WTC11 (cell line): ENCODE measurements around the gene PLXNA1.

Source experiments
- KAT7 ChIP-seq: sonication (generic); formaldehyde crosslinking; IDR thresholded peaks from 2 replicates; pipeline ENCODE4 v1.8.1; 2023; ENCODE audit warnings: missing genetic modification reagents, mild to moderate bottlenecking, borderline replicate concordance
- TEAD4 ChIP-seq: sonication (generic); formaldehyde crosslinking; IDR thresholded peaks from 2 replicates; pipeline ENCODE4 v1.8.0; 2022; ENCODE audit warnings: mild to moderate bottlenecking, missing genetic modification reagents
- TP53 ChIP-seq: sonication (generic); formaldehyde crosslinking; IDR thresholded peaks from 2 replicates; pipeline ENCODE4 v1.8.1; 2023; ENCODE audit warnings: mild to moderate bottlenecking, missing genetic modification reagents
- ZNF219 ChIP-seq: sonication (generic); formaldehyde crosslinking; IDR thresholded peaks from 2 replicates; pipeline ENCODE4 v1.8.0; 2023; ENCODE audit warnings: missing genetic modification reagents, mild to moderate bottlenecking, borderline replicate concordance
- ZNF317 ChIP-seq: sonication (generic); formaldehyde crosslinking; IDR thresholded peaks from 2 replicates; pipeline ENCODE4 v1.8.1; 2023; ENCODE audit warnings: low read depth, mild to moderate bottlenecking, moderate library complexity, missing genetic modification reagents, borderline replicate concordance
- TF ChIP-seq, protein P1 (sequence below): fragments of 250-450 bp; sonication (Bioruptor Pico); IDR thresholded peaks from 2 replicates; pipeline ENCODE4 v1.9.0; 2021; ENCODE audit warnings: mild to moderate bottlenecking
- TF ChIP-seq, protein P2 (sequence below): fragments of 200-600 bp; IDR thresholded peaks from 2 replicates; pipeline ENCODE4 v1.8.0; 2022; ENCODE audit warnings: antibody characterized with exemption
- TF ChIP-seq, protein P3 (sequence below): sonication (generic); formaldehyde crosslinking; IDR thresholded peaks from 2 replicates; pipeline ENCODE4 v1.8.1; 2023; ENCODE audit warnings: mild to moderate bottlenecking, missing genetic modification reagents
- TF ChIP-seq, protein P4 (sequence below): sonication (generic); formaldehyde crosslinking; IDR thresholded peaks from 2 replicates; pipeline ENCODE4 v1.8.0; 2022; ENCODE audit warnings: mild to moderate bottlenecking, missing genetic modification reagents
- TF ChIP-seq, protein P5 (sequence below): sonication (generic); formaldehyde crosslinking; IDR thresholded peaks from 2 replicates; pipeline ENCODE4 v1.8.1; 2023; ENCODE audit warnings: mild to moderate bottlenecking, missing genetic modification reagents, moderate library complexity
- TF ChIP-seq, protein P6 (sequence below): sonication (generic); formaldehyde crosslinking; IDR thresholded peaks from 2 replicates; pipeline ENCODE4 v1.8.1; 2022; ENCODE audit warnings: missing genetic modification reagents, borderline replicate concordance

DNA sequence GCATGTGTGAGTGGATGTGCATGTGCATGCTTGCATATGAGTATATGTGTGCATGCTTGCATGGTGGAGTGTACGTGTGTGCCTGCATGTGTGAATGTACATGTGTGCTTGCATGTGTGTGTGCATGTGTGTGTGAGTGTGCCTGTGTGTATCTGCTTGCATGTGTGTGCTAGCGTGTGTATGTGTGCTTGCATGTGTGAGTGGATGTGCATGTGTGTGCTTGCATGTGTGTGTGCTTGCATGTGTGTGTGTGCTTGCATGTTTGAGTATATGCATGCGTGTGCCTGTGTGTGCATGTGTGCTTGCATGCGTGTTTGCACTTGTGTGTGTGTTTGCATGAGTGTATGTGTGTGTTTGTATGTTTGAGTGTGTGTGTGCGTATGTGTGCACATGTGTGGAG lies 4.6 kb upstream of the PLXNA1 start:
- TF ChIP-seq ZNF219 (CRISPR knock-in tag) (no peak), TEAD4 (CRISPR knock-in tag) (no peak), KAT7 (no peak), TP53 (CRISPR knock-in tag) (no peak), ZNF317 (CRISPR knock-in tag) (no peak)
- TF ChIP-seq, protein P1, sequence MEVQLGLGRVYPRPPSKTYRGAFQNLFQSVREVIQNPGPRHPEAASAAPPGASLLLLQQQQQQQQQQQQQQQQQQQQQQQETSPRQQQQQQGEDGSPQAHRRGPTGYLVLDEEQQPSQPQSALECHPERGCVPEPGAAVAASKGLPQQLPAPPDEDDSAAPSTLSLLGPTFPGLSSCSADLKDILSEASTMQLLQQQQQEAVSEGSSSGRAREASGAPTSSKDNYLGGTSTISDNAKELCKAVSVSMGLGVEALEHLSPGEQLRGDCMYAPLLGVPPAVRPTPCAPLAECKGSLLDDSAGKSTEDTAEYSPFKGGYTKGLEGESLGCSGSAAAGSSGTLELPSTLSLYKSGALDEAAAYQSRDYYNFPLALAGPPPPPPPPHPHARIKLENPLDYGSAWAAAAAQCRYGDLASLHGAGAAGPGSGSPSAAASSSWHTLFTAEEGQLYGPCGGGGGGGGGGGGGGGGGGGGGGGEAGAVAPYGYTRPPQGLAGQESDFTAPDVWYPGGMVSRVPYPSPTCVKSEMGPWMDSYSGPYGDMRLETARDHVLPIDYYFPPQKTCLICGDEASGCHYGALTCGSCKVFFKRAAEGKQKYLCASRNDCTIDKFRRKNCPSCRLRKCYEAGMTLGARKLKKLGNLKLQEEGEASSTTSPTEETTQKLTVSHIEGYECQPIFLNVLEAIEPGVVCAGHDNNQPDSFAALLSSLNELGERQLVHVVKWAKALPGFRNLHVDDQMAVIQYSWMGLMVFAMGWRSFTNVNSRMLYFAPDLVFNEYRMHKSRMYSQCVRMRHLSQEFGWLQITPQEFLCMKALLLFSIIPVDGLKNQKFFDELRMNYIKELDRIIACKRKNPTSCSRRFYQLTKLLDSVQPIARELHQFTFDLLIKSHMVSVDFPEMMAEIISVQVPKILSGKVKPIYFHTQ (CRISPR knock-in tag): no peak
- TF ChIP-seq, protein P2, sequence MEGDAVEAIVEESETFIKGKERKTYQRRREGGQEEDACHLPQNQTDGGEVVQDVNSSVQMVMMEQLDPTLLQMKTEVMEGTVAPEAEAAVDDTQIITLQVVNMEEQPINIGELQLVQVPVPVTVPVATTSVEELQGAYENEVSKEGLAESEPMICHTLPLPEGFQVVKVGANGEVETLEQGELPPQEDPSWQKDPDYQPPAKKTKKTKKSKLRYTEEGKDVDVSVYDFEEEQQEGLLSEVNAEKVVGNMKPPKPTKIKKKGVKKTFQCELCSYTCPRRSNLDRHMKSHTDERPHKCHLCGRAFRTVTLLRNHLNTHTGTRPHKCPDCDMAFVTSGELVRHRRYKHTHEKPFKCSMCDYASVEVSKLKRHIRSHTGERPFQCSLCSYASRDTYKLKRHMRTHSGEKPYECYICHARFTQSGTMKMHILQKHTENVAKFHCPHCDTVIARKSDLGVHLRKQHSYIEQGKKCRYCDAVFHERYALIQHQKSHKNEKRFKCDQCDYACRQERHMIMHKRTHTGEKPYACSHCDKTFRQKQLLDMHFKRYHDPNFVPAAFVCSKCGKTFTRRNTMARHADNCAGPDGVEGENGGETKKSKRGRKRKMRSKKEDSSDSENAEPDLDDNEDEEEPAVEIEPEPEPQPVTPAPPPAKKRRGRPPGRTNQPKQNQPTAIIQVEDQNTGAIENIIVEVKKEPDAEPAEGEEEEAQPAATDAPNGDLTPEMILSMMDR: no peak
- TF ChIP-seq, protein P3, sequence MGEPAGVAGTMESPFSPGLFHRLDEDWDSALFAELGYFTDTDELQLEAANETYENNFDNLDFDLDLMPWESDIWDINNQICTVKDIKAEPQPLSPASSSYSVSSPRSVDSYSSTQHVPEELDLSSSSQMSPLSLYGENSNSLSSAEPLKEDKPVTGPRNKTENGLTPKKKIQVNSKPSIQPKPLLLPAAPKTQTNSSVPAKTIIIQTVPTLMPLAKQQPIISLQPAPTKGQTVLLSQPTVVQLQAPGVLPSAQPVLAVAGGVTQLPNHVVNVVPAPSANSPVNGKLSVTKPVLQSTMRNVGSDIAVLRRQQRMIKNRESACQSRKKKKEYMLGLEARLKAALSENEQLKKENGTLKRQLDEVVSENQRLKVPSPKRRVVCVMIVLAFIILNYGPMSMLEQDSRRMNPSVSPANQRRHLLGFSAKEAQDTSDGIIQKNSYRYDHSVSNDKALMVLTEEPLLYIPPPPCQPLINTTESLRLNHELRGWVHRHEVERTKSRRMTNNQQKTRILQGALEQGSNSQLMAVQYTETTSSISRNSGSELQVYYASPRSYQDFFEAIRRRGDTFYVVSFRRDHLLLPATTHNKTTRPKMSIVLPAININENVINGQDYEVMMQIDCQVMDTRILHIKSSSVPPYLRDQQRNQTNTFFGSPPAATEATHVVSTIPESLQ (CRISPR knock-in tag): no peak
- TF ChIP-seq, protein P4, sequence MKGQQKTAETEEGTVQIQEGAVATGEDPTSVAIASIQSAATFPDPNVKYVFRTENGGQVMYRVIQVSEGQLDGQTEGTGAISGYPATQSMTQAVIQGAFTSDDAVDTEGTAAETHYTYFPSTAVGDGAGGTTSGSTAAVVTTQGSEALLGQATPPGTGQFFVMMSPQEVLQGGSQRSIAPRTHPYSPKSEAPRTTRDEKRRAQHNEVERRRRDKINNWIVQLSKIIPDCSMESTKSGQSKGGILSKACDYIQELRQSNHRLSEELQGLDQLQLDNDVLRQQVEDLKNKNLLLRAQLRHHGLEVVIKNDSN (CRISPR knock-in tag): no peak
- TF ChIP-seq, protein P5, sequence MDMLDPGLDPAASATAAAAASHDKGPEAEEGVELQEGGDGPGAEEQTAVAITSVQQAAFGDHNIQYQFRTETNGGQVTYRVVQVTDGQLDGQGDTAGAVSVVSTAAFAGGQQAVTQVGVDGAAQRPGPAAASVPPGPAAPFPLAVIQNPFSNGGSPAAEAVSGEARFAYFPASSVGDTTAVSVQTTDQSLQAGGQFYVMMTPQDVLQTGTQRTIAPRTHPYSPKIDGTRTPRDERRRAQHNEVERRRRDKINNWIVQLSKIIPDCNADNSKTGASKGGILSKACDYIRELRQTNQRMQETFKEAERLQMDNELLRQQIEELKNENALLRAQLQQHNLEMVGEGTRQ (CRISPR knock-in tag): no peak
- TF ChIP-seq, protein P6, sequence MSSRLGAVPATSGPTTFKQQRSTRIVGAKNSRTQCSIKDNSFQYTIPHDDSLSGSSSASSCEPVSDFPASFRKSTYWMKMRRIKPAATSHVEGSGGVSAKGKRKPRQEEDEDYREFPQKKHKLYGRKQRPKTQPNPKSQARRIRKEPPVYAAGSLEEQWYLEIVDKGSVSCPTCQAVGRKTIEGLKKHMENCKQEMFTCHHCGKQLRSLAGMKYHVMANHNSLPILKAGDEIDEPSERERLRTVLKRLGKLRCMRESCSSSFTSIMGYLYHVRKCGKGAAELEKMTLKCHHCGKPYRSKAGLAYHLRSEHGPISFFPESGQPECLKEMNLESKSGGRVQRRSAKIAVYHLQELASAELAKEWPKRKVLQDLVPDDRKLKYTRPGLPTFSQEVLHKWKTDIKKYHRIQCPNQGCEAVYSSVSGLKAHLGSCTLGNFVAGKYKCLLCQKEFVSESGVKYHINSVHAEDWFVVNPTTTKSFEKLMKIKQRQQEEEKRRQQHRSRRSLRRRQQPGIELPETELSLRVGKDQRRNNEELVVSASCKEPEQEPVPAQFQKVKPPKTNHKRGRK (CRISPR knock-in tag): no peak
